ENCODE results near the gene SIK3. TPM values are rescaled to one million over a fixed set of nuclear protein-coding genes. Genes with fewer than 3 reads are reported as not detected.
A peak's percentile ranks its signal among the peaks of the same experiment; 100 is the strongest.
"Not testable (repeated sequence)": the region's sequence is repeated elsewhere in the genome, so short reads cannot be mapped to it uniquely, and the experiment has no call there.

The SIK3 gene
- polyA plus RNA-seq, 1 of the 3 experiments (the other 2 are of a cell fraction), result 5.1 TPM

DNA sequence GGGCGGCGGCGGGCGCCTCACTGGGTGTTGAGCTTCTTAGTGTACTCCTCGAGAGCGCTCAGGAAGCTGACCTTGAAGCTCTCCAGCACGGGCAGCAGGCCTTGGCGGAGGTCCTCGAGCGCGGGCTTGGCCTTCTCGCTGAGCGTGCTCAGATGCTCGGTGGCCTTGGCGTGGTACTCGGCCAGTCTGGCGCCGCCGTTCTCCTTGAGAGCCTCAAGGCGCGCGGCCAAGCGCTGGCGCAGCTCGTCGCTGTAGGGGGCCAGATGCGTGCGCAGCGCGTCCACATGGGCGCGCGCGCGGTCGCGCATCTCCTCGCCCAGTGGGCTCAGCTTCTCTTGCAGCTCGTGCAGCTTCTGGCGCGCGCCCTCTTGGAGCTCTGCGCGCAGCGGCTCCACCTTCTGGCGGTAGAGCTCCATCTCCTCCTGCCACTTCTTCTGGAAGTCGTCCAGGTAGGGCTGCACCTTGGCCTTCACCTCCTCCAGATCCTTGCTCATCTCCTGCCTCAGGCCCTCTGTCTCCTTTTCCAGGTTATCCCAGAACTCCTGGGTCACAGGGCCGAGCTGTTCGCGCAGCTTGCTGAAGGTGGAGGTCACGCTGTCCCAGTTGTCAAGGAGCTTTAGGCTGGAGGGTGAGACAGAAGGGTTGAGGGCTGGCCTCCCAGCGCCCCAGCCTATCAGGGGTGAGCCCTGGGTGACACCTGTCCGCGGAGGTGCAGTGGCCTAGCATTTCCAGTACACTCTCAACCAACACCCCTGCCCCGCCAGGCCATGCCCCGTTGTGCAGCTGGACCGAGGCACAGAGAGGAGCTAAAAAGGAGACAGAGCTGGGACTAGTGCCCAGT lies 262.2 kb downstream of the SIK3 start (continued):
- TF ChIP-seq MEF2A (IDR thresholded peaks at IDR 0.05; ENCODE audit: borderline replicate concordance, low read depth) (no peak), NFIC (IDR thresholded peaks at IDR 0.05; ENCODE audit: borderline replicate concordance) (peak; percentile 63), SIN3A (IDR thresholded peaks at IDR 0.05; ENCODE audit: borderline replicate concordance, low read depth, low read length) (no peak), FOXM1 (IDR thresholded peaks at IDR 0.05; ENCODE audit: low read depth) (no peak), RXRA (IDR thresholded peaks at IDR 0.05; ENCODE audit: borderline replicate concordance, low read depth) (no peak), EP300 (IDR thresholded peaks at IDR 0.05; ENCODE audit: borderline replicate concordance in 1 of 2, low read depth in 1 of 2, low read length in 1 of 2) (no peak), RCOR1 (IDR thresholded peaks at IDR 0.05; ENCODE audit: low read length) (no peak), TCF12 (IDR thresholded peaks at IDR 0.05) (no peak), GABPA (IDR thresholded peaks at IDR 0.05; ENCODE audit: low read depth) (no peak), TEAD4 (IDR thresholded peaks at IDR 0.05; ENCODE audit: borderline replicate concordance, insufficient read depth) (no peak), RFX5 (IDR thresholded peaks at IDR 0.05; ENCODE audit: low read length) (no peak)
- TF ChIP-seq, protein P1, sequence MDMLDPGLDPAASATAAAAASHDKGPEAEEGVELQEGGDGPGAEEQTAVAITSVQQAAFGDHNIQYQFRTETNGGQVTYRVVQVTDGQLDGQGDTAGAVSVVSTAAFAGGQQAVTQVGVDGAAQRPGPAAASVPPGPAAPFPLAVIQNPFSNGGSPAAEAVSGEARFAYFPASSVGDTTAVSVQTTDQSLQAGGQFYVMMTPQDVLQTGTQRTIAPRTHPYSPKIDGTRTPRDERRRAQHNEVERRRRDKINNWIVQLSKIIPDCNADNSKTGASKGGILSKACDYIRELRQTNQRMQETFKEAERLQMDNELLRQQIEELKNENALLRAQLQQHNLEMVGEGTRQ (IDR thresholded peaks at IDR 0.05; ENCODE audit: borderline replicate concordance, low read depth, low read length), result no peak

DNA sequence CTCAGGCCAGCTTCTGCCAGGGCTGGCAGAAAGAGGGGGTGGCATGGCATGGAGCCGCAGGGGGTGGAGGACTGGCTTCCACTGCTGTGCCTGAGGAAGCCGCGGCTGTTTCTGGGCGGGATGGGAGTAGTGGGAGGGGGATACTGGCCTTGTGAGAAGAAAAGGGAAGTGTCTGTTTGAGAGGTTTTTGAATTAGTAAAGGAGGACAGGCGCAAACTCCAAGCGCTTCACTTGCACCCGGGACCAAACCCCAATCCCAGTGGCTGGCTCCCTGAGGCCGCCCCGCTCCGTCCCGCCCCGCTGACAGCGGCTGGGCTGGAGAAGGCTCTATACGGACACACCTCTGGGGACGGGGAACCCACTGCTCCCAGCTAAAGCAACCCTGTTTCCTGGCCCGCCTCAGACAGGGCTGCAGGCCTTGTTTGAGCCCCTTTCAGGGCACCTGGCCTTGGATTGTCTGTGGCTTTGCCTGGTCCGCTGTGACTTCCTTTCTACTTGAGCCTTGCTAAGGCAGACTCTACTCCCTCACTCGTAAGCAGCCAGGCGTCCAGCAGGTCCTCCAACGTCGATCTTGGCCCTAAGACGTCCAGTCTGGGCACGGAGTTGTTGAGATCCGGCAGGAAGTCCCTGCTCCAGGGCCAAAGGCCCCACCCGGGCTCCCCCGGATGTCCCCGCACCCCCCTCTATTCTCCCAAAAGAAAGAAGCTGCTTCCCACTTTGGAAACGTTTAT lies 263.0 kb downstream of the SIK3 start:
- ChIA-PET POLR2A (interaction anchor here (0.9 to 1.7 kb wide), 2 partner anchors 23 to 44 kb away, joined by 3 to 9 read pairs; partner anchors contain the start of gene APOA5), CTCF (interaction anchor here (0.9 to 3.1 kb wide), 20 partner anchors 10 to 309 kb away, joined by 3 to 59 read pairs (median 4); partner anchors contain the start of genes APOA4, APOA5, PAFAH1B2 and ZPR1)
- Histone ChIP-seq H3K27me3 (ENCODE audit: insufficient read depth) (no peaks in the 10 kb centered on the region), H3K9ac (no peak overlapping the region), H4K20me1 (ENCODE audit: insufficient read depth) (no peaks in the 10 kb centered on the region), H3K4me2 (no peak overlapping the region), H3K9me3 (no peaks in the 10 kb centered on the region), H3K79me2 (ENCODE audit: insufficient read depth) (no peaks in the 10 kb centered on the region), H2AFZ (ENCODE audit: low read depth) (peak overlapping the region; percentile 65; the same call in 1 of the 2 replicates), H3F3A (replicated peaks; ENCODE audit: insufficient read depth) (no peaks in the 10 kb centered on the region), H3K4me1 (ENCODE audit: control insufficient read depth in 1 of 2, insufficient read depth in 2 of 2, low read depth in 1 of 2, low read length in 1 of 2) (peaks cover 0 to 10% of the 10 kb centered on the region in 2 experiments; a peak in 1 of 4 replicates), H3K36me3 (replicated peaks in 1 of 2; ENCODE audit: control insufficient read depth in 1 of 2, insufficient read depth in 2 of 2, low read length in 1 of 2) (no peaks in the 10 kb centered on the region), H3K9me2 (no peaks in the 10 kb centered on the region), H3K27ac (ENCODE audit: low read depth in 2 of 2, low read length in 1 of 2) (no peak overlapping the region), H3K4me3 (ENCODE audit: low read depth in 2 of 2, low read length in 1 of 2) (no peak overlapping the region)
- TF ChIP-seq RAD21 (IDR thresholded peaks at IDR 0.05; ENCODE audit: low read length) (no peak), TAF1 (IDR thresholded peaks at IDR 0.05; ENCODE audit: borderline replicate concordance, low read depth, low read length) (no peak), NFIC (IDR thresholded peaks at IDR 0.05; ENCODE audit: borderline replicate concordance) (no peak), IRF3 (IDR thresholded peaks at IDR 0.05; ENCODE audit: low read depth, low read length) (no peak), CHD2 (IDR thresholded peaks at IDR 0.05; ENCODE audit: low read length, partially characterized antibody) (no peak), GABPA (IDR thresholded peaks at IDR 0.05; ENCODE audit: low read depth) (no peak), MAX (IDR thresholded peaks at IDR 0.05; ENCODE audit: low read depth) (no peak), FOSL2 (IDR thresholded peaks at IDR 0.05; ENCODE audit: borderline replicate concordance, low read depth) (no peak), ELF1 (IDR thresholded peaks at IDR 0.05) (no peak), SIN3A (IDR thresholded peaks at IDR 0.05; ENCODE audit: borderline replicate concordance, low read depth, low read length) (no peak), RCOR1 (IDR thresholded peaks at IDR 0.05; ENCODE audit: low read length) (no peak), FOXM1 (IDR thresholded peaks at IDR 0.05; ENCODE audit: low read depth) (no peak)
- TF ChIP-seq, protein P2, sequence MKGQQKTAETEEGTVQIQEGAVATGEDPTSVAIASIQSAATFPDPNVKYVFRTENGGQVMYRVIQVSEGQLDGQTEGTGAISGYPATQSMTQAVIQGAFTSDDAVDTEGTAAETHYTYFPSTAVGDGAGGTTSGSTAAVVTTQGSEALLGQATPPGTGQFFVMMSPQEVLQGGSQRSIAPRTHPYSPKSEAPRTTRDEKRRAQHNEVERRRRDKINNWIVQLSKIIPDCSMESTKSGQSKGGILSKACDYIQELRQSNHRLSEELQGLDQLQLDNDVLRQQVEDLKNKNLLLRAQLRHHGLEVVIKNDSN (IDR thresholded peaks at IDR 0.05; ENCODE audit: borderline replicate concordance, low read depth), result no peak
- 91% methylated on average over 22 of the region's 28 CpGs for WGBS (ENCODE audit: low lambda C conversion rate)
- DNase-seq, result no peak

DNA sequence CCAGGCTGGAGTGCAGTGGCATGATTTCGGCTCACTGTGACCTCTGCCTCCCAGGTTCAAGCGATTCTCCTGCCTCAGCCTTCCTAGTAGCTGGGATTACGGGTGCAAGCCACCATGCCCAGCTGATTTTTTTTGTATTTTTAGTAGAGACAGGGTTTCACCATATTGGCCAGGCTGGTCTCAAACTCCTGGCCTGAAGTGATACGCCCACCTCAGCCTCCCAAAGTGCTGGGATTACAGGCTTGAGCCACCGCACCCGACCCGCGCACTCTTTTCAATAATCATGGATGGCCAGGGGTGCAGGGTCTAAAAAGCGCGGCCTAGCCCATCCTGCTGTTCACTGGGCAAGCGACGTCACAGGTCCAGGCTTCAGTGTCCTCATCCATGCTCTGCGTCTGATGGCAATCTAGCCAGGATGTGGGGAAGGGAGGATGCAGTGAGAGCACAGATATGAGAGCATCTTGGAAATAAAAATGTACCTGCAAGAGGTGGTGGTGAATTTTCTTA lies 263.6 kb downstream of the SIK3 start:
- H4K20me1 ChIP-seq (ENCODE audit: insufficient read depth); H3K36me3 ChIP-seq (replicated peaks in 1 of 2; ENCODE audit: control insufficient read depth in 1 of 2, insufficient read depth in 2 of 2, low read length in 1 of 2); H3K9me2 ChIP-seq; H3K9me3 ChIP-seq; H3K27me3 ChIP-seq (ENCODE audit: insufficient read depth); H3F3A ChIP-seq (replicated peaks; ENCODE audit: insufficient read depth); H2AFZ ChIP-seq (ENCODE audit: low read depth); H3K4me2 ChIP-seq; H3K4me3 ChIP-seq (ENCODE audit: low read depth in 2 of 2, low read length in 1 of 2); POLR2A ChIA-PET; H3K9ac ChIP-seq; H3K79me2 ChIP-seq (ENCODE audit: insufficient read depth); DNase-seq; H3K27ac ChIP-seq (ENCODE audit: low read depth in 2 of 2, low read length in 1 of 2): not testable (repeated sequence)
- 82% methylated on average over 13 of the region's 13 CpGs for WGBS (ENCODE audit: low lambda C conversion rate)
- peaks cover 0 to 16% of the 10 kb centered on the region in 2 experiments; a peak in 1 of 4 replicates for H3K4me1 ChIP-seq (ENCODE audit: control insufficient read depth in 1 of 2, insufficient read depth in 2 of 2, low read depth in 1 of 2, low read length in 1 of 2)
- CTCF ChIA-PET, result interaction anchor here (1.3 to 2.0 kb wide), 5 partner anchors 11 to 272 kb away, joined by 3 to 7 read pairs (median 4); no protein-coding TSS in a partner anchor
